ENCODE data around the gene ADAM30.

DNA sequence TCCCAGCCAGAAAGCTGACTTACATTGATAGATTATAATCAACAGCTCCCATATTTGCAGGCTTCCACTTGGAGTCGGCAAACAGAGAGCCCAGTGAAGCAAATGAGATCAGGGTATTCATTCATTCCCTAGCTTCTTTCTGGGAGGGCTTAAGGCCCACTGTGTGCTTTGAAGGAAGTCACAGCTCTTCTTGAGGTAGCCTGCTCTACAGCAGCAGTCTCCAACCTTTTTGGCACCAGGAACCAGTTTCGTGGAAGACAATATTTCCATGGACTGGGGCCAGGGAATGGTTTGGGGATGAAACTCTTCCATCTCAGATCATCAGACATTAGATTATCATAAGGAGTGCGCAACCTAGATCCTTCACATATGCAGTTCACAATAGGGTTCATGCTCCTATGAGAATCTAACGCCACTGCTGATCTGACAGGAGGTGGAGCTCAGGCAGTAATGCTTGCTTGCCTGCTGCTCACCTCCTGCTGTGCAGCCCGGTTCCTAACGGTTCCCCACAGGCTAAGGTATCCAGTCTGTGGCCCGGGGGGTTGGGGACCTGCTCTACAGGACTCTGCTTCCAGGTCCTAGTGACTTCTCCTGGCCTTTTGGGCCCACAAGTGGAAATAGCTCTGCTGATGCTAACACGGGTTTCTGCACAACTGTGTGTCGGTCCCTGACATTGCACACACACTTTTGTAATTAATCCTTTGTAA lies 13.7 kb upstream of the ADAM30 start:
- TF ChIP-seq, protein P1, sequence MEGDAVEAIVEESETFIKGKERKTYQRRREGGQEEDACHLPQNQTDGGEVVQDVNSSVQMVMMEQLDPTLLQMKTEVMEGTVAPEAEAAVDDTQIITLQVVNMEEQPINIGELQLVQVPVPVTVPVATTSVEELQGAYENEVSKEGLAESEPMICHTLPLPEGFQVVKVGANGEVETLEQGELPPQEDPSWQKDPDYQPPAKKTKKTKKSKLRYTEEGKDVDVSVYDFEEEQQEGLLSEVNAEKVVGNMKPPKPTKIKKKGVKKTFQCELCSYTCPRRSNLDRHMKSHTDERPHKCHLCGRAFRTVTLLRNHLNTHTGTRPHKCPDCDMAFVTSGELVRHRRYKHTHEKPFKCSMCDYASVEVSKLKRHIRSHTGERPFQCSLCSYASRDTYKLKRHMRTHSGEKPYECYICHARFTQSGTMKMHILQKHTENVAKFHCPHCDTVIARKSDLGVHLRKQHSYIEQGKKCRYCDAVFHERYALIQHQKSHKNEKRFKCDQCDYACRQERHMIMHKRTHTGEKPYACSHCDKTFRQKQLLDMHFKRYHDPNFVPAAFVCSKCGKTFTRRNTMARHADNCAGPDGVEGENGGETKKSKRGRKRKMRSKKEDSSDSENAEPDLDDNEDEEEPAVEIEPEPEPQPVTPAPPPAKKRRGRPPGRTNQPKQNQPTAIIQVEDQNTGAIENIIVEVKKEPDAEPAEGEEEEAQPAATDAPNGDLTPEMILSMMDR (IDR thresholded peaks at IDR 0.05; ENCODE audit: low read depth, low read length), result no peak
- no peak for TF ChIP-seq EZH2phosphoT487 (IDR thresholded peaks at IDR 0.05; ENCODE audit: low read depth)
